GM12878 (cell line): ENCODE results near the gene DES. TPM values are rescaled to one million over a fixed set of nuclear protein-coding genes. Genes with fewer than 3 reads are reported as not detected.

Experiments
- ATAC-seq: fragments of 200-7000 bp; cut with Tn5 transposase; 3 replicates; pipeline ENCODE4 v1.9.1; 2020; ENCODE audit warnings: mild to moderate bottlenecking, moderate library complexity
- BruUV-seq: library from RNA; stranded (reverse); fragments of 400-500 nt; replicated peaks from 2 replicates; lab custom pipeline; 2021; lab: Mats Ljungman, UMichigan
- CTCF ChIA-PET: fragments of 300-600 bp; sonication (Branson Sonifier 250); formaldehyde crosslinking; extraction: SDS; loops from one replicate; lab custom pipeline; 2021; ENCODE audit warnings: inconsistent platforms; lab: Yijun Ruan, JAX
- POLR2A ChIA-PET: fragments of 350-600 bp; formaldehyde crosslinking; extraction: SDS; loops from one replicate; lab custom pipeline; 2021; ENCODE audit warnings: inconsistent platforms; lab: Charles Lee
- RAD21 ChIA-PET: fragments of 300-600 bp; sonication (Branson Sonifier 250); formaldehyde crosslinking; loops from one replicate; lab custom pipeline; 2023; ENCODE audit warnings: antibody characterized with exemption; ENCODE audit not compliant: unreplicated experiment; lab: Charles Lee
- SMC1A ChIA-PET: fragments of 300-600 bp; sonication (Branson Sonifier 250); formaldehyde crosslinking; loops from one replicate; lab custom pipeline; 2023; ENCODE audit not compliant: unreplicated experiment, uncharacterized antibody; lab: Charles Lee
- DNase-seq: peaks from one replicate; pipeline ENCODE4 v3.0.0-alpha.2; 2011; ENCODE audit warnings: low read depth, low spot score
- FAIRE-seq: peaks from 3 replicates; lab custom pipeline; 2011; peaks lifted over from hg19 to GRCh38; lab: Jason Lieb, UNC
- H2AFZ ChIP-seq: 2 replicates; pipeline ENCODE4 v1.6.0; 2011; ENCODE audit warnings: low read depth, low read length, control low read depth; ENCODE audit not compliant: control insufficient read depth
- H3K27ac ChIP-seq: 2 replicates; pipeline ENCODE4 v1.5.1; 2011; ENCODE audit warnings: control low read depth; ENCODE audit not compliant: control insufficient read depth, insufficient read depth
- H3K27me3 ChIP-seq, 2 experiments: replicated peaks in 1 of 2; 2 replicates each; pipeline versions ENCODE4 v1.6.0 to v1.6.1; 2011; ENCODE audit warnings: low read length in 1 of 2; ENCODE audit not compliant: control insufficient read depth in 2 of 2, insufficient read depth in 2 of 2
- H3K36me3 ChIP-seq, 2 experiments: 2 replicates each; pipeline ENCODE4 v1.5.1; 2011; ENCODE audit warnings: low read length in 1 of 2; ENCODE audit not compliant: control insufficient read depth in 2 of 2, insufficient read depth in 2 of 2
- H3K4me1 ChIP-seq: 2 replicates; pipeline ENCODE4 v1.6.1; 2011; ENCODE audit warnings: mild to moderate bottlenecking, low read length, moderate library complexity, mixed read lengths; ENCODE audit not compliant: control insufficient read depth, insufficient read depth
- H3K4me2 ChIP-seq: 2 replicates; pipeline ENCODE4 v1.6.0; 2011; ENCODE audit warnings: control low read depth; ENCODE audit not compliant: control insufficient read depth, insufficient read depth
- H3K4me3 ChIP-seq: fragments of 200-600 bp; sonication (generic); 2 replicates; pipeline ENCODE4 v1.5.1; 2016
- H3K79me2 ChIP-seq: 2 replicates; pipeline ENCODE4 v1.6.0; 2011; ENCODE audit warnings: low read length; ENCODE audit not compliant: control insufficient read depth, insufficient read depth
- H3K9ac ChIP-seq: 2 replicates; pipeline ENCODE4 v1.8.0; 2011; ENCODE audit warnings: low read length, control low read depth, mixed read lengths; ENCODE audit not compliant: control insufficient read depth, insufficient read depth
- H3K9me3 ChIP-seq: replicated peaks from 3 replicates; pipeline ENCODE4 v1.5.1; 2011; ENCODE audit warnings: mild to moderate bottlenecking, low read length; ENCODE audit not compliant: control insufficient read depth, insufficient read depth
- H4K20me1 ChIP-seq: 2 replicates; pipeline ENCODE4 v1.6.0; 2011; ENCODE audit not compliant: control insufficient read depth, insufficient read depth
- BCL11A ChIP-seq: IDR thresholded peaks from 2 replicates; pipeline ENCODE4 v1.6.1; 2011; ENCODE audit warnings: low read depth, low read length
- CBX5 ChIP-seq: sonication (generic); IDR thresholded peaks from 2 replicates; pipeline ENCODE4 v1.6.1; 2016; ENCODE audit warnings: low read depth, moderate library complexity, mild to moderate bottlenecking, inconsistent platforms
- CHD2 ChIP-seq: IDR thresholded peaks from 2 replicates; pipeline ENCODE4 v1.6.1; 2011; ENCODE audit warnings: low read depth, low read length, improper control_type of control experiment, borderline replicate concordance
- DPF2 ChIP-seq: fragments of 450-650 bp; IDR thresholded peaks from 2 replicates; pipeline ENCODE4 v1.6.1; 2017; ENCODE audit warnings: mild to moderate bottlenecking
- GATAD2B ChIP-seq: fragments of 450-650 bp; conservative IDR thresholded peaks from 2 replicates; pipeline ENCODE4 v1.6.1; 2017; ENCODE audit warnings: low read depth, mild to moderate bottlenecking, moderate library complexity
- IKZF2 ChIP-seq, 2 experiments: fragments of 450-650 bp; IDR thresholded peaks; 2 replicates each; pipeline ENCODE4 v1.6.1; 2017; ENCODE audit warnings: mild to moderate bottlenecking in 2 of 2, moderate library complexity in 2 of 2
- MYC ChIP-seq: IDR thresholded peaks from 2 replicates; pipeline ENCODE4 v1.6.1; 2011; ENCODE audit warnings: mild to moderate bottlenecking, low read length, moderate library complexity, inconsistent platforms; ENCODE audit not compliant: insufficient read depth, insufficient replicate concordance, insufficient read length, severe bottlenecking
- NFYA ChIP-seq: IDR thresholded peaks from 2 replicates; pipeline ENCODE4 v1.6.1; 2011; ENCODE audit warnings: low read depth, mild to moderate bottlenecking, low read length, improper control_type of control experiment, borderline replicate concordance
- PAX5 ChIP-seq: IDR thresholded peaks from 2 replicates; pipeline ENCODE4 v1.6.1; 2011; ENCODE audit warnings: low read depth, low read length, borderline replicate concordance
- RCOR1 ChIP-seq: conservative IDR thresholded peaks from 2 replicates; pipeline ENCODE4 v1.6.1; 2012; ENCODE audit warnings: low read depth, low read length, improper control_type of control experiment
- RUNX3 ChIP-seq: IDR thresholded peaks from 2 replicates; pipeline ENCODE4 v1.6.1; 2012; ENCODE audit warnings: low read length, inconsistent platforms
- TAF1 ChIP-seq: IDR thresholded peaks from 2 replicates; pipeline ENCODE4 v1.6.1; 2011; ENCODE audit warnings: mild to moderate bottlenecking, low read depth, low read length, borderline replicate concordance
- USF2 ChIP-seq: IDR thresholded peaks from 2 replicates; pipeline ENCODE4 v1.6.1; 2011; ENCODE audit warnings: low read depth, low read length, improper control_type of control experiment, borderline replicate concordance
- ZNF207 ChIP-seq: fragments of 450-650 bp; IDR thresholded peaks from 2 replicates; pipeline ENCODE4 v1.6.1; 2014; ENCODE audit warnings: antibody characterized with exemption, mild to moderate bottlenecking, borderline replicate concordance
- ZNF217 ChIP-seq: fragments of 450-650 bp; IDR thresholded peaks from 2 replicates; pipeline ENCODE4 v1.6.1; 2017; ENCODE audit warnings: antibody characterized with exemption, mild to moderate bottlenecking
- WGBS: methylation state at CpG from one replicate; pipeline ENCODE4 v1.1.6; 2016; ENCODE audit warnings: low lambda C conversion rate; ENCODE audit not compliant: insufficient replicate concordance, insufficient coverage; ENCODE audit errors: missing lambda C conversion rate; 5-methylcytosine and 5-hydroxymethylcytosine counted together
- in situ Hi-C: fragments of 300-500 bp; cut with MboI; formaldehyde crosslinking; loops from 9 replicates; pipeline ENCODE4 v1.14.3; 2018; ENCODE audit warnings: mixed read lengths
- intact Hi-C: fragments of 100-400 bp; cut with micrococcal nuclease; formaldehyde crosslinking; loops from one replicate; pipeline ENCODE4 v1.14.2; 2022; ENCODE audit not compliant: unreplicated experiment
- polyA plus RNA-seq, 11 experiments: library from polyadenylated mRNA; depleted of rRNA in 4 of 11; unstranded in 6 of 11; stranded (reverse) in 5 of 11; fragments of >200 nt; fragmentation: Nextera tagmentation in 4 of 11; fragmentation: Illumina TruSeq in 1 of 11; extraction: Ambion mirVana in 4 of 11; extraction: Trizol in 1 of 11; gene quantifications; 1 replicate in 1 of 11; 2 replicates in 10 of 11; pipeline versions ENCODE4 v1.2.1 to v1.2.3, GENCODE V29; 2011 to 2016; ENCODE audit warnings: inconsistent platforms in 2 of 11, missing spikeins in 2 of 11, low read depth in 1 of 11
- total RNA-seq, 4 experiments: library from RNA; depleted of rRNA in 3 of 4; stranded (reverse); fragments of >200 nt in 3 of 4; fragmentation: Illumina TruSeq in 1 of 4; extraction: Trizol in 1 of 4; gene quantifications; 2 replicates each; pipeline versions ENCODE4 v1.2.1 to v1.2.3, GENCODE V29; 2013 to 2021

DES gene
- total and polyA plus RNA-seq, 10 of the 15 experiments (the other 5 are each of a cell fraction or from before 2014, with no cell fraction given) = 0.80 TPM; not detected in 9

GRCh38 chr2:219416235-219416602, 2.0 kb upstream of the DES start (continued):
- TF ChIP-seq CHD2 (no peak), ZNF217 (no peak), ZNF207 (no peak)
- TF ChIP-seq, all 136 proteins: peak for 0

GRCh38 chr2:219416938-219417337, 1.2 kb upstream of the DES start:
- Histone ChIP-seq H3K27ac (no peak overlapping the region), H4K20me1 (no peaks in the 10 kb centered on the region), H3K36me3 (no peaks in the 10 kb centered on the region), H3K4me3 (no peak overlapping the region), H3K27me3 (peaks cover 0 to 2% of the 10 kb centered on the region in 2 experiments; a peak in 2 of 4 replicates), H3K79me2 (no peaks in the 10 kb centered on the region), H2AFZ (no peak overlapping the region), H3K4me2 (no peak overlapping the region), H3K4me1 (no peaks in the 10 kb centered on the region), H3K9ac (no peak overlapping the region), H3K9me3 (no peaks in the 10 kb centered on the region; the same call in 1 of the 3 replicates)
- WGBS = 24% methylated on average over 4 of the region's 4 CpGs
- no TSS peak for BruUV-seq
- no peak for FAIRE-seq
- intact Hi-C loops (no loop called here), in situ Hi-C loops (no loop called here)
- DNase-seq = no peak
- ATAC-seq = no peak
- ChIA-PET RAD21 (no interaction called here), SMC1A (no interaction called here), CTCF (interaction anchor here (1.1 to 1.3 kb wide), 2 partner anchors 14 to 42 kb away, joined by 3 to 7 read pairs; no protein-coding TSS in a partner anchor), POLR2A (no interaction called here)
- no peak for TF ChIP-seq RCOR1
- no peak for TF ChIP-seq RUNX3

DNA sequence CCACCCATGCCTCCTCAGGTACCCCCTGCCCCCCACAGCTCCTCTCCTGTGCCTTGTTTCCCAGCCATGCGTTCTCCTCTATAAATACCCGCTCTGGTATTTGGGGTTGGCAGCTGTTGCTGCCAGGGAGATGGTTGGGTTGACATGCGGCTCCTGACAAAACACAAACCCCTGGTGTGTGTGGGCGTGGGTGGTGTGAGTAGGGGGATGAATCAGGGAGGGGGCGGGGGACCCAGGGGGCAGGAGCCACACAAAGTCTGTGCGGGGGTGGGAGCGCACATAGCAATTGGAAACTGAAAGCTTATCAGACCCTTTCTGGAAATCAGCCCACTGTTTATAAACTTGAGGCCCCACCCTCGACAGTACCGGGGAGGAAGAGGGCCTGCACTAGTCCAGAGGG, 803 bp upstream of the DES start:
- Histone ChIP-seq H4K20me1 (no peaks in the 10 kb centered on the region), H3K36me3 (no peaks in the 10 kb centered on the region), H3K4me2 (no peak overlapping the region)
- ChIA-PET POLR2A (interaction anchor here (0.6 kb wide), 1 partner anchor 13 kb away, joined by 3 read pairs; no protein-coding TSS in a partner anchor), CTCF (interaction anchor here (1.1 to 1.3 kb wide), 2 partner anchors 14 to 42 kb away, joined by 3 to 7 read pairs; no protein-coding TSS in a partner anchor)
- ATAC-seq = no peak
- in situ Hi-C loops = no loop called here
- TF ChIP-seq DPF2 (no peak), IKZF2 (IDR thresholded peaks at IDR 0.05) (no peak), USF2 (no peak), PAX5 (no peak), CBX5 (no peak), BCL11A (no peak), GATAD2B (no peak), MYC (no peak), TAF1 (no peak), NFYA (no peak)
- TF ChIP-seq, all 136 proteins: peak for 0
- Histone ChIP-seq H3K9me3 (no peaks in the 10 kb centered on the region; the same call in 1 of the 3 replicates), H2AFZ (no peak overlapping the region), H3K4me3 (no peak overlapping the region), H3K27me3 (peaks cover 0 to 2% of the 10 kb centered on the region in 2 experiments; a peak in 2 of 4 replicates), H3K27ac (no peak overlapping the region), H3K4me1 (no peaks in the 10 kb centered on the region), H3K9ac (no peak overlapping the region), H3K79me2 (no peaks in the 10 kb centered on the region)
- BruUV-seq = no TSS peak
- DNase-seq (no peak), FAIRE-seq (no peak)
- intact Hi-C loops = no loop called here
- 1% methylated on average over 9 of the region's 9 CpGs for WGBS
- ChIA-PET RAD21 (no interaction called here), SMC1A (no interaction called here)
